GM12873 (cell line): ENCODE measurements around the gene KRTAP10-6.

Experiments
- TF ChIP-seq, protein P1 (sequence below): IDR thresholded peaks from 2 replicates; pipeline ENCODE4 v1.5.1; 2012; ENCODE audit warnings: low read depth, mild to moderate bottlenecking, moderate library complexity, low read length, control low read depth; ENCODE audit not compliant: insufficient read depth; ENCODE audit errors: missing control alignments

KRTAP10-6 gene

GRCh38 chr21:44630440-44630839 is 38.1 kb upstream of the KRTAP10-6 start:
- TF ChIP-seq, protein P1, sequence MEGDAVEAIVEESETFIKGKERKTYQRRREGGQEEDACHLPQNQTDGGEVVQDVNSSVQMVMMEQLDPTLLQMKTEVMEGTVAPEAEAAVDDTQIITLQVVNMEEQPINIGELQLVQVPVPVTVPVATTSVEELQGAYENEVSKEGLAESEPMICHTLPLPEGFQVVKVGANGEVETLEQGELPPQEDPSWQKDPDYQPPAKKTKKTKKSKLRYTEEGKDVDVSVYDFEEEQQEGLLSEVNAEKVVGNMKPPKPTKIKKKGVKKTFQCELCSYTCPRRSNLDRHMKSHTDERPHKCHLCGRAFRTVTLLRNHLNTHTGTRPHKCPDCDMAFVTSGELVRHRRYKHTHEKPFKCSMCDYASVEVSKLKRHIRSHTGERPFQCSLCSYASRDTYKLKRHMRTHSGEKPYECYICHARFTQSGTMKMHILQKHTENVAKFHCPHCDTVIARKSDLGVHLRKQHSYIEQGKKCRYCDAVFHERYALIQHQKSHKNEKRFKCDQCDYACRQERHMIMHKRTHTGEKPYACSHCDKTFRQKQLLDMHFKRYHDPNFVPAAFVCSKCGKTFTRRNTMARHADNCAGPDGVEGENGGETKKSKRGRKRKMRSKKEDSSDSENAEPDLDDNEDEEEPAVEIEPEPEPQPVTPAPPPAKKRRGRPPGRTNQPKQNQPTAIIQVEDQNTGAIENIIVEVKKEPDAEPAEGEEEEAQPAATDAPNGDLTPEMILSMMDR, result no peak

GRCh38 chr21:44628707-44629391 is 36.5 kb upstream of the KRTAP10-6 start:
- TF ChIP-seq, protein P1, result no peak

DNA sequence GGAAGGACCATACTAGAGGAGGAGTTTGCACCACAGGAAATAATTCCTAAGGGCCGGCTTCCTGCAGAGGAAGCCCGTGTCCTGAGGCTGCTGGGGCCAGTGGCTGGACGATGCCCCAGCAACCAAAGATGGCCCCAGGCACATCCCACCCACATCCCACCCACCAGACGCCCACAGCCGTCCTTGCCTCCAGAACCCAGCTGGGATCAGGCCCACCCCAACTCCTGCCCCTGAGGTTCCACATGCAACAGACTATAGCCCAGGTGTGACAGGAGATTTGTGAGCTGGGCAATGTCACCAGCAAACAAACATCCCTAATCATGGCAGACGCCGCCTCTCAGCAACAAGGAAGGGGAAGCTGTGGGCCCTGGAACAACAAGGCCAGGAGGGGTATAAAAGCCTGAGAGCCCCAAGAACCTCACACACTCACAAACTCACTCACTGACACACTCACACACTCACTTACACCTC is 34.4 kb upstream of the KRTAP10-6 start, which contains the start of gene KRTAP10-9:
Gene KRTAP10-9, plus strand, starts transcription at position 421 of the 471 bp plus-strand sequence. CDS start 79 bp downstream, outside the sequence.
- TF ChIP-seq, protein P1, result no peak

GRCh38 chr21:44626262-44626661 is 34.0 kb upstream of the KRTAP10-6 start:
- TF ChIP-seq, protein P1, result no peak

GRCh38 chr21:44625756-44626155 is 33.5 kb upstream of the KRTAP10-6 start:
- TF ChIP-seq, protein P1, result no peak

DNA sequence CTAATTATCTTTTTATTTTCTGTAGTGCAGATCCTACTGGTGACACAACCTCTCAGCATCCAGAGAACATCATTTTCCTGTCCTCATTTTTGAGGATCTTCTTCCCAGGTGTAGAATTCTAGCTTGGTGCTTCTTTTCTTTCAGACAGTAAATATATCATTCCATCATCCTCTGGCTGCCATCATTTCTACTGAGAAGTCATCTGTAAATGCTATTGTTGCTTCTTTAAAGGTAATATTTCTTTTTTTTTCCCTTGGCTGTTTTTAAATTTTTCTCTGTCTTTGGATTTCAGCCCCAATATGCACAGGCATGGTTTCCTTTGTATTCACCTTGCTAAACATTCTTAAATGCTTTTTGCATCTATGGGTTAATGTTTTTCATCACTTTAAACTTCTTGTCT is 31.3 kb upstream of the KRTAP10-6 start:
- TF ChIP-seq, protein P1, result no peak

GRCh38 chr21:44619886-44620285 is 27.6 kb upstream of the KRTAP10-6 start:
- TF ChIP-seq, protein P1, result no peak
